Activated T-cell treated with anti-CD3 and anti-CD28 coated beads for 48 hours (primary cell): ENCODE data around the gene LGALS1.
A peak's percentile ranks its signal among the peaks of the same experiment; 100 is the strongest.

Experiments
- DNase-seq: peaks from one replicate; pipeline ENCODE4 v3.0.0-alpha.2; 2020; ENCODE audit warnings: low read depth

LGALS1 gene

GRCh38 chr22:37662039-37662438 is 13.4 kb upstream of the LGALS1 start:
- no peak for DNase-seq

GRCh38 chr22:37663521-37664140 is 11.8 kb upstream of the LGALS1 start:
- DNase-seq = no peak

GRCh38 chr22:37664249-37665101 is 11.0 kb upstream of the LGALS1 start:
- DNase-seq = no peak

- DNase-seq = no peak
These were observed 9.9 kb upstream of the LGALS1 start for GRCh38 chr22:37665487-37665886.

GRCh38 chr22:37669586-37669985 is 5.8 kb upstream of the LGALS1 start:
- DNase-seq = no peak

- DNase-seq = no peak
These were observed 3.1 kb upstream of the LGALS1 start for GRCh38 chr22:37672206-37672919.

GRCh38 chr22:37672920-37673455 is 2.4 kb upstream of the LGALS1 start:
- DNase-seq = no peak

- DNase-seq = no peak
These were observed 1.2 kb upstream of the LGALS1 start for GRCh38 chr22:37674248-37674647.

GRCh38 chr22:37675930-37676735 is 697 bp downstream of the LGALS1 start:
- no peak for DNase-seq

- peak; percentile 91 for DNase-seq
These were observed 1.5 kb downstream of the LGALS1 start for GRCh38 chr22:37676736-37677492.

GRCh38 chr22:37677493-37677974 is 2.1 kb downstream of the LGALS1 start:
- DNase-seq = no peak

GRCh38 chr22:37678372-37678771 is 2.9 kb downstream of the LGALS1 start:
- DNase-seq = no peak

- no peak for DNase-seq
These were observed 4.2 kb downstream of the LGALS1 start for GRCh38 chr22:37679670-37680069.

- no peak for DNase-seq
These were observed 4.9 kb downstream of the LGALS1 start for GRCh38 chr22:37680191-37680851.

- DNase-seq = no peak
These were observed 5.6 kb downstream of the LGALS1 start for GRCh38 chr22:37681001-37681424.

GRCh38 chr22:37681556-37682049 is 6.2 kb downstream of the LGALS1 start:
- peak; percentile 71 for DNase-seq

- DNase-seq = no peak
These were observed 9.6 kb downstream of the LGALS1 start for GRCh38 chr22:37684803-37685615.

GRCh38 chr22:37686002-37686982 is 10.9 kb downstream of the LGALS1 start, which contains the start of gene NOL12:
Gene NOL12, plus strand, starts transcription at chr22:37686343. Its CDS starts 50 bp downstream, at chr22:37686393.
- peak; percentile 76 for DNase-seq
